ENCODE data around the gene IQCN.

GRCh38 chr19:18283338-18283737 lies 9.1 kb upstream of the IQCN start:
- no peak for TF ChIP-seq CTCF (IDR thresholded peaks at IDR 0.05; ENCODE audit: low read depth, low read length, missing input control)
- TF ChIP-seq TAF1 (conservative IDR thresholded peaks at IDR 0.05), result no peak
- TF ChIP-seq EGR1 (IDR thresholded peaks at IDR 0.05; ENCODE audit: low read depth in 2 of 2), result no peak
- TF ChIP-seq GABPA (IDR thresholded peaks at IDR 0.05 in 1 of 2, conservative IDR thresholded peaks at IDR 0.05 in 1 of 2), result no peak
- no peak for TF ChIP-seq RAD21 (IDR thresholded peaks at IDR 0.05)
- TF ChIP-seq REST (IDR thresholded peaks at IDR 0.05), result no peak
- no peak for TF ChIP-seq YY1 (IDR thresholded peaks at IDR 0.05)
- no peak for TF ChIP-seq HNF4A (conservative IDR thresholded peaks at IDR 0.05)
- no peak for TF ChIP-seq SP1 (IDR thresholded peaks at IDR 0.05)
- TF ChIP-seq, protein P1, sequence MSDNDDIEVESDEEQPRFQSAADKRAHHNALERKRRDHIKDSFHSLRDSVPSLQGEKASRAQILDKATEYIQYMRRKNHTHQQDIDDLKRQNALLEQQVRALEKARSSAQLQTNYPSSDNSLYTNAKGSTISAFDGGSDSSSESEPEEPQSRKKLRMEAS (IDR thresholded peaks at IDR 0.05), result no peak
- TF ChIP-seq JUND (IDR thresholded peaks at IDR 0.05), result no peak
- no peak for TF ChIP-seq RXRA (IDR thresholded peaks at IDR 0.05)
- TF ChIP-seq, protein P2, sequence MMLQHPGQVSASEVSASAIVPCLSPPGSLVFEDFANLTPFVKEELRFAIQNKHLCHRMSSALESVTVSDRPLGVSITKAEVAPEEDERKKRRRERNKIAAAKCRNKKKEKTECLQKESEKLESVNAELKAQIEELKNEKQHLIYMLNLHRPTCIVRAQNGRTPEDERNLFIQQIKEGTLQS (IDR thresholded peaks at IDR 0.05), result no peak
